Ovary (tissue), 3 donors: ENCODE results near the gene SRC.

ENCODE experiments used
- POLR2A ChIP-seq: fragments of 450-650 bp; IDR thresholded peaks from one replicate; pipeline ENCODE4 v1.6.1; 2017; ENCODE audit warnings: antibody characterized with exemption, mild to moderate bottlenecking, moderate library complexity
- TF ChIP-seq, protein P1 (sequence below), 3 donors: fragments of 450-650 bp in 2 of 3; fragments of 200-600 bp in 1 of 3; IDR thresholded peaks; one replicate each; pipeline versions ENCODE4 v1.5.1 to v1.8.0; 2016 to 2022; ENCODE audit warnings: antibody characterized with exemption in 3 of 3, mild to moderate bottlenecking in 1 of 3
- donor health status: DM: no; HTN: no; CAD: no.

- TF ChIP-seq, protein P1, sequence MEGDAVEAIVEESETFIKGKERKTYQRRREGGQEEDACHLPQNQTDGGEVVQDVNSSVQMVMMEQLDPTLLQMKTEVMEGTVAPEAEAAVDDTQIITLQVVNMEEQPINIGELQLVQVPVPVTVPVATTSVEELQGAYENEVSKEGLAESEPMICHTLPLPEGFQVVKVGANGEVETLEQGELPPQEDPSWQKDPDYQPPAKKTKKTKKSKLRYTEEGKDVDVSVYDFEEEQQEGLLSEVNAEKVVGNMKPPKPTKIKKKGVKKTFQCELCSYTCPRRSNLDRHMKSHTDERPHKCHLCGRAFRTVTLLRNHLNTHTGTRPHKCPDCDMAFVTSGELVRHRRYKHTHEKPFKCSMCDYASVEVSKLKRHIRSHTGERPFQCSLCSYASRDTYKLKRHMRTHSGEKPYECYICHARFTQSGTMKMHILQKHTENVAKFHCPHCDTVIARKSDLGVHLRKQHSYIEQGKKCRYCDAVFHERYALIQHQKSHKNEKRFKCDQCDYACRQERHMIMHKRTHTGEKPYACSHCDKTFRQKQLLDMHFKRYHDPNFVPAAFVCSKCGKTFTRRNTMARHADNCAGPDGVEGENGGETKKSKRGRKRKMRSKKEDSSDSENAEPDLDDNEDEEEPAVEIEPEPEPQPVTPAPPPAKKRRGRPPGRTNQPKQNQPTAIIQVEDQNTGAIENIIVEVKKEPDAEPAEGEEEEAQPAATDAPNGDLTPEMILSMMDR (IDR thresholded peaks at IDR 0.05) = no peak
- TF ChIP-seq POLR2A = no peak
Measured at GRCh38 chr20:37305839-37306238, 40.1 kb upstream of the SRC start.
